ENCODE measurements around the gene ZNF853. TPM values are rescaled to one million over a fixed set of nuclear protein-coding genes. Genes with fewer than 3 reads are reported as not detected.
"Not testable (repeated sequence)": the region's sequence is repeated elsewhere in the genome, so short reads cannot be mapped to it uniquely, and the experiment has no call there.

Gene ZNF853
- polyA plus RNA-seq, 4 donors, result 0.81 to 3.5 (median 1.5) TPM; not detected in 1

- no peaks in the 10 kb centered on the region for H3K9me3 ChIP-seq (ENCODE audit: control insufficient read depth in 2 of 2, insufficient read depth in 1 of 2, low read depth in 1 of 2, low read length in 1 of 2)
- no peaks in the 10 kb centered on the region for H3K27me3 ChIP-seq (ENCODE audit: control insufficient read depth in 3 of 3, insufficient read depth in 3 of 3, low read length in 3 of 3)
- peak within 1 kb of the TSS; percentile 65 to 84 (median 71) for H3K4me3 ChIP-seq (ENCODE audit: low read depth in 1 of 3, low read length in 3 of 3)
- H3K36me3 ChIP-seq (ENCODE audit: control insufficient read depth in 3 of 3, insufficient read depth in 2 of 3, low read depth in 1 of 3, low read length in 3 of 3), result peaks cover 0 to 25% (median 5%) of the 10 kb centered on the region in 3 donors
- FAIRE-seq, result no peak
- H3K4me1 ChIP-seq (ENCODE audit: control insufficient read depth in 3 of 3, insufficient read depth in 2 of 3, low read depth in 1 of 3, low read length in 2 of 3), result peaks cover 0 to 5% (median 0%) of the 10 kb centered on the region in 3 donors
- DNase-seq, result peak; percentile 89 to 95
- WGBS, 3 donors, result 9 to 11% (median 9%) methylated on average over 42 to 51 of the region's 51 CpGs
- H3K27ac ChIP-seq (ENCODE audit: low read depth in 1 of 3, low read length in 2 of 3), result peak within 1 kb of the TSS; percentile 51 to 91 (median 83)
These were observed 37.9 kb upstream of the ZNF853 start, which contains the start of gene ZDHHC4 for GRCh38 chr7:6577369-6578113. ZDHHC4 (plus strand) TSS chr7:6577454; CDS start chr7:6580562, 3,108 bp downstream.

- Histone ChIP-seq H3K27me3 (ENCODE audit: control insufficient read depth in 3 of 3, insufficient read depth in 3 of 3, low read length in 3 of 3) (no peaks in the 10 kb centered on the region), H3K4me3 (ENCODE audit: low read depth in 1 of 3, low read length in 3 of 3) (peak overlapping the region in 1 of 3 donors; percentile 84), H3K27ac (ENCODE audit: low read depth in 1 of 3, low read length in 2 of 3) (no peak overlapping the region), H3K36me3 (ENCODE audit: control insufficient read depth in 3 of 3, insufficient read depth in 2 of 3, low read depth in 1 of 3, low read length in 3 of 3) (peaks cover 3 to 32% (median 5%) of the 10 kb centered on the region in 3 donors), H3K9me3 (ENCODE audit: control insufficient read depth in 2 of 2, insufficient read depth in 1 of 2, low read depth in 1 of 2, low read length in 1 of 2) (no peaks in the 10 kb centered on the region), H3K4me1 (ENCODE audit: control insufficient read depth in 3 of 3, insufficient read depth in 2 of 3, low read depth in 1 of 3, low read length in 2 of 3) (peaks cover 0 to 5% (median 0%) of the 10 kb centered on the region in 3 donors)
- DNase-seq (peak in 1 of 2 donors; percentile 12), FAIRE-seq (no peak)
- WGBS, 3 donors, result 74 to 88% (median 86%) methylated on average over 18 of the region's 18 CpGs
These were observed 37.0 kb upstream of the ZNF853 start for GRCh38 chr7:6578114-6579084.

- WGBS, 3 donors, result 91 to 97% (median 95%) methylated on average over 4 of the region's 4 CpGs
- FAIRE-seq, result no peak
These were observed 36.0 kb upstream of the ZNF853 start for GRCh38 chr7:6579446-6579845.

GRCh38 chr7:6585746-6586432, 29.5 kb upstream of the ZNF853 start:
- not testable (repeated sequence) for DNase-seq; H3K4me3 ChIP-seq (ENCODE audit: low read depth in 1 of 3, low read length in 3 of 3); H3K27me3 ChIP-seq (ENCODE audit: control insufficient read depth in 3 of 3, insufficient read depth in 3 of 3, low read length in 3 of 3); H3K27ac ChIP-seq (ENCODE audit: low read depth in 1 of 3, low read length in 2 of 3); FAIRE-seq; H3K9me3 ChIP-seq (ENCODE audit: control insufficient read depth in 2 of 2, insufficient read depth in 1 of 2, low read depth in 1 of 2, low read length in 1 of 2); H3K4me1 ChIP-seq (ENCODE audit: control insufficient read depth in 3 of 3, insufficient read depth in 2 of 3, low read depth in 1 of 3, low read length in 2 of 3)
- peaks cover 5 to 57% (median 7%) of the 10 kb centered on the region in 3 donors for H3K36me3 ChIP-seq (ENCODE audit: control insufficient read depth in 3 of 3, insufficient read depth in 2 of 3, low read depth in 1 of 3, low read length in 3 of 3)
- 93 to 96% (median 94%) methylated on average over 8 of the region's 8 CpGs for WGBS, 3 donors

More at GRCh38 chr7:6579446-6579845, 36.0 kb upstream of the ZNF853 start:
- peaks cover 0 to 5% (median 0%) of the 10 kb centered on the region in 3 donors for H3K4me1 ChIP-seq (ENCODE audit: control insufficient read depth in 3 of 3, insufficient read depth in 2 of 3, low read depth in 1 of 3, low read length in 2 of 3)
- H3K27me3 ChIP-seq (ENCODE audit: control insufficient read depth in 3 of 3, insufficient read depth in 3 of 3, low read length in 3 of 3), result no peaks in the 10 kb centered on the region
- no peak overlapping the region for H3K4me3 ChIP-seq (ENCODE audit: low read depth in 1 of 3, low read length in 3 of 3)
- no peak overlapping the region for H3K27ac ChIP-seq (ENCODE audit: low read depth in 1 of 3, low read length in 2 of 3)
- no peak for DNase-seq
- no peaks in the 10 kb centered on the region for H3K9me3 ChIP-seq (ENCODE audit: control insufficient read depth in 2 of 2, insufficient read depth in 1 of 2, low read depth in 1 of 2, low read length in 1 of 2)
- peaks cover 5 to 38% (median 5%) of the 10 kb centered on the region in 3 donors for H3K36me3 ChIP-seq (ENCODE audit: control insufficient read depth in 3 of 3, insufficient read depth in 2 of 3, low read depth in 1 of 3, low read length in 3 of 3)

GRCh38 chr7:6588566-6588965, 26.8 kb upstream of the ZNF853 start:
- H3K9me3 ChIP-seq (ENCODE audit: control insufficient read depth in 2 of 2, insufficient read depth in 1 of 2, low read depth in 1 of 2, low read length in 1 of 2), result no peaks in the 10 kb centered on the region
- H3K4me3 ChIP-seq (ENCODE audit: low read depth in 1 of 3, low read length in 3 of 3), result no peak overlapping the region
- DNase-seq (no peak), FAIRE-seq (no peak)
- H3K27me3 ChIP-seq (ENCODE audit: control insufficient read depth in 3 of 3, insufficient read depth in 3 of 3, low read length in 3 of 3), result no peaks in the 10 kb centered on the region
- H3K27ac ChIP-seq (ENCODE audit: low read depth in 1 of 3, low read length in 2 of 3), result no peak overlapping the region
- H3K4me1 ChIP-seq (ENCODE audit: control insufficient read depth in 3 of 3, insufficient read depth in 2 of 3, low read depth in 1 of 3, low read length in 2 of 3), result peaks cover 0 to 12% (median 2%) of the 10 kb centered on the region in 3 donors
- peaks cover 2 to 61% (median 6%) of the 10 kb centered on the region in 3 donors for H3K36me3 ChIP-seq (ENCODE audit: control insufficient read depth in 3 of 3, insufficient read depth in 2 of 3, low read depth in 1 of 3, low read length in 3 of 3)
- WGBS, 3 donors, result 77 to 86% (median 80%) methylated on average over 9 of the region's 9 CpGs

GRCh38 chr7:6589151-6589828, 26.1 kb upstream of the ZNF853 start:
- peaks cover 4 to 65% (median 11%) of the 10 kb centered on the region in 3 donors for H3K36me3 ChIP-seq (ENCODE audit: control insufficient read depth in 3 of 3, insufficient read depth in 2 of 3, low read depth in 1 of 3, low read length in 3 of 3)
- H3K4me1 ChIP-seq (ENCODE audit: control insufficient read depth in 3 of 3, insufficient read depth in 2 of 3, low read depth in 1 of 3, low read length in 2 of 3), result peaks cover 0 to 12% (median 2%) of the 10 kb centered on the region in 3 donors
- H3K27me3 ChIP-seq (ENCODE audit: control insufficient read depth in 3 of 3, insufficient read depth in 3 of 3, low read length in 3 of 3), result no peaks in the 10 kb centered on the region
- no peaks in the 10 kb centered on the region for H3K9me3 ChIP-seq (ENCODE audit: control insufficient read depth in 2 of 2, insufficient read depth in 1 of 2, low read depth in 1 of 2, low read length in 1 of 2)
- no peak overlapping the region for H3K27ac ChIP-seq (ENCODE audit: low read depth in 1 of 3, low read length in 2 of 3)
- FAIRE-seq (no peak), DNase-seq (no peak)
- peak overlapping the region in 2 of 3 donors; percentile 32 to 85 for H3K4me3 ChIP-seq (ENCODE audit: low read depth in 1 of 3, low read length in 3 of 3)
- 42 to 46% (median 42%) methylated on average over 22 of the region's 22 CpGs for WGBS, 3 donors

GRCh38 chr7:6589829-6590644, 25.4 kb upstream of the ZNF853 start, which contains the start of gene INTS15:
INTS15 (plus strand) TSS chr7:6590021; CDS start chr7:6590284, 263 bp downstream.
- no peaks in the 10 kb centered on the region for H3K9me3 ChIP-seq (ENCODE audit: control insufficient read depth in 2 of 2, insufficient read depth in 1 of 2, low read depth in 1 of 2, low read length in 1 of 2)
- H3K27ac ChIP-seq (ENCODE audit: low read depth in 1 of 3, low read length in 2 of 3), result peak within 1 kb of the TSS; percentile 82 to 89 (median 85)
- H3K27me3 ChIP-seq (ENCODE audit: control insufficient read depth in 3 of 3, insufficient read depth in 3 of 3, low read length in 3 of 3), result no peaks in the 10 kb centered on the region
- peaks cover 5 to 66% (median 10%) of the 10 kb centered on the region in 3 donors for H3K36me3 ChIP-seq (ENCODE audit: control insufficient read depth in 3 of 3, insufficient read depth in 2 of 3, low read depth in 1 of 3, low read length in 3 of 3)
- peaks cover 0 to 12% (median 2%) of the 10 kb centered on the region in 3 donors for H3K4me1 ChIP-seq (ENCODE audit: control insufficient read depth in 3 of 3, insufficient read depth in 2 of 3, low read depth in 1 of 3, low read length in 2 of 3)
- 0 to 1% (median 0%) methylated on average over 26 to 107 of the region's 107 CpGs for WGBS, 3 donors
- DNase-seq (peak; percentile 77 to 95), FAIRE-seq (no peak)
- H3K4me3 ChIP-seq (ENCODE audit: low read depth in 1 of 3, low read length in 3 of 3), result peak within 1 kb of the TSS; percentile 79 to 85 (median 82)

All from small intestine (tissue), 7 donors.